Choroid plexus epithelial cell (primary cell): ENCODE measurements around the gene POLD1.
"Not testable (repeated sequence)": the region's sequence is repeated elsewhere in the genome, so short reads cannot be mapped to it uniquely, and the experiment has no call there.

Source experiments
- DNase-seq: peaks from one replicate; pipeline ENCODE4 v3.0.0-alpha.2; 2010; ENCODE audit warnings: low read depth
- H3K4me3 ChIP-seq: 2 replicates; pipeline ENCODE4 v1.5.1; 2011; ENCODE audit warnings: low read depth, mild to moderate bottlenecking, control low read depth, low read length, moderate library complexity
- CTCF ChIP-seq: conservative IDR thresholded peaks from 2 replicates; pipeline ENCODE4 v1.5.1; 2011; ENCODE audit warnings: low read depth, mild to moderate bottlenecking, control low read depth, inconsistent platforms, low read length, moderate library complexity

POLD1 gene

GRCh38 chr19:50349277-50350057 lies 34.7 kb upstream of the POLD1 start:
- DNase-seq: no peak
- no peak overlapping the region for H3K4me3 ChIP-seq
- TF ChIP-seq CTCF: peak; percentile 10

GRCh38 chr19:50352242-50352641 lies 31.9 kb upstream of the POLD1 start:
- no peak overlapping the region for H3K4me3 ChIP-seq
- no peak for TF ChIP-seq CTCF
- no peak for DNase-seq

- H3K4me3 ChIP-seq, DNase-seq: not testable (repeated sequence)
Measured at GRCh38 chr19:50353487-50353880, 30.7 kb upstream of the POLD1 start.

- TF ChIP-seq CTCF: no peak
- no peak for DNase-seq
- no peak overlapping the region for H3K4me3 ChIP-seq
Measured at GRCh38 chr19:50356691-50357177, 27.4 kb upstream of the POLD1 start.

- TF ChIP-seq CTCF: peak; percentile 84
- peak; percentile 60 for DNase-seq
- H3K4me3 ChIP-seq: peak overlapping the region; percentile 47
Measured at GRCh38 chr19:50357178-50358100, 26.7 kb upstream of the POLD1 start.

- DNase-seq: peak; percentile 41
- peak overlapping the region; percentile 51 for H3K4me3 ChIP-seq
- no peak for TF ChIP-seq CTCF
Measured at GRCh38 chr19:50358483-50359327, 25.4 kb upstream of the POLD1 start.
